Effector memory CD4-positive, alpha-beta T cell (primary cell): ENCODE results near the gene DENND5A.
A peak's percentile ranks its signal among the peaks of the same experiment; 100 is the strongest.

Source experiments
- DNase-seq, 3 donors: peaks; one replicate each; pipeline ENCODE4 v3.0.0-alpha.2; 2020
- H3K27ac ChIP-seq: 2 replicates; pipeline ENCODE4 v1.7.0; 2013; ENCODE audit warnings: mild to moderate bottlenecking, low read length, moderate library complexity; ENCODE audit not compliant: insufficient read depth, poor library complexity, severe bottlenecking
- H3K27me3 ChIP-seq: replicated peaks from 2 replicates; pipeline ENCODE4 v1.7.0; 2013; ENCODE audit warnings: mild to moderate bottlenecking, low read length; ENCODE audit not compliant: insufficient read depth, control insufficient read depth, poor library complexity, severe bottlenecking
- H3K36me3 ChIP-seq: 2 replicates; pipeline ENCODE4 v1.7.0; 2013; ENCODE audit warnings: mild to moderate bottlenecking, low read length, moderate library complexity; ENCODE audit not compliant: control insufficient read depth, insufficient read depth
- H3K4me1 ChIP-seq: 2 replicates; pipeline ENCODE4 v1.7.0; 2013; ENCODE audit warnings: low read length, mild to moderate bottlenecking; ENCODE audit not compliant: control insufficient read depth, insufficient read depth, poor library complexity, severe bottlenecking
- H3K4me3 ChIP-seq: 2 replicates; pipeline ENCODE4 v1.7.0; 2013; ENCODE audit warnings: low read length, low read depth, mild to moderate bottlenecking; ENCODE audit not compliant: insufficient read depth, poor library complexity, severe bottlenecking
- H3K9me3 ChIP-seq: 2 replicates; pipeline ENCODE4 v1.7.0; 2013; ENCODE audit warnings: mild to moderate bottlenecking, low read length, moderate library complexity; ENCODE audit not compliant: control insufficient read depth

DENND5A gene

GRCh38 chr11:9144828-9145227, 120.3 kb downstream of the DENND5A start:
- Histone ChIP-seq H3K27me3 (no peaks in the 10 kb centered on the region), H3K9me3 (no peaks in the 10 kb centered on the region), H3K36me3 (peaks cover 84% of the 10 kb centered on the region), H3K27ac (no peak overlapping the region), H3K4me1 (no peaks in the 10 kb centered on the region), H3K4me3 (no peak overlapping the region)
- no peak for DNase-seq

GRCh38 chr11:9143721-9144120, 121.4 kb downstream of the DENND5A start:
- DNase-seq = no peak
- no peak overlapping the region for H3K27ac ChIP-seq
- H3K4me3 ChIP-seq = no peak overlapping the region
- peaks cover 81% of the 10 kb centered on the region for H3K36me3 ChIP-seq
- H3K27me3 ChIP-seq = no peaks in the 10 kb centered on the region
- peaks cover under 1% of the 10 kb centered on the region for H3K4me1 ChIP-seq
- H3K9me3 ChIP-seq = no peaks in the 10 kb centered on the region

GRCh38 chr11:9142732-9143131, 122.4 kb downstream of the DENND5A start:
- peaks cover 5% of the 10 kb centered on the region for H3K4me1 ChIP-seq
- no peaks in the 10 kb centered on the region for H3K9me3 ChIP-seq
- no peak for DNase-seq
- H3K4me3 ChIP-seq = no peak overlapping the region
- H3K36me3 ChIP-seq = peaks cover 74% of the 10 kb centered on the region
- no peak overlapping the region for H3K27ac ChIP-seq
- no peaks in the 10 kb centered on the region for H3K27me3 ChIP-seq

- H3K27me3 ChIP-seq = no peaks in the 10 kb centered on the region
- H3K36me3 ChIP-seq = peaks cover 61% of the 10 kb centered on the region
- H3K4me1 ChIP-seq = peaks cover 11% of the 10 kb centered on the region
- no peak for DNase-seq
- H3K9me3 ChIP-seq = no peaks in the 10 kb centered on the region
- no peak overlapping the region for H3K27ac ChIP-seq
- no peak overlapping the region for H3K4me3 ChIP-seq
Observed at GRCh38 chr11:9141186-9141585, 124.0 kb downstream of the DENND5A start.

GRCh38 chr11:9139628-9140357, 125.4 kb downstream of the DENND5A start:
- Histone ChIP-seq H3K4me1 (peaks cover 11% of the 10 kb centered on the region), H3K36me3 (peaks cover 47% of the 10 kb centered on the region), H3K9me3 (no peaks in the 10 kb centered on the region), H3K4me3 (no peak overlapping the region), H3K27me3 (no peaks in the 10 kb centered on the region), H3K27ac (peak overlapping the region; percentile 1)
- DNase-seq = no peak

GRCh38 chr11:9138612-9139579, 126.3 kb downstream of the DENND5A start:
- Histone ChIP-seq H3K4me1 (peaks cover 11% of the 10 kb centered on the region), H3K27ac (peak overlapping the region; percentile 50), H3K36me3 (peaks cover 38% of the 10 kb centered on the region), H3K9me3 (no peaks in the 10 kb centered on the region), H3K27me3 (no peaks in the 10 kb centered on the region), H3K4me3 (no peak overlapping the region)
- DNase-seq = peak in 1 of 3 donors; percentile 7

- Histone ChIP-seq H3K27me3 (no peaks in the 10 kb centered on the region), H3K4me3 (no peak overlapping the region), H3K4me1 (peaks cover 11% of the 10 kb centered on the region), H3K27ac (no peak overlapping the region), H3K36me3 (peaks cover 30% of the 10 kb centered on the region), H3K9me3 (no peaks in the 10 kb centered on the region)
- no peak for DNase-seq
Observed at GRCh38 chr11:9138133-9138453, 127.1 kb downstream of the DENND5A start.

- H3K9me3 ChIP-seq = no peaks in the 10 kb centered on the region
- no peaks in the 10 kb centered on the region for H3K27me3 ChIP-seq
- no peak overlapping the region for H3K4me3 ChIP-seq
- DNase-seq = peak; percentile 13 to 43 (median 37)
- peaks cover 25% of the 10 kb centered on the region for H3K36me3 ChIP-seq
- no peak overlapping the region for H3K27ac ChIP-seq
- H3K4me1 ChIP-seq = peaks cover 11% of the 10 kb centered on the region
Observed at GRCh38 chr11:9137293-9138132, 127.6 kb downstream of the DENND5A start.

GRCh38 chr11:9136741-9137140, 128.4 kb downstream of the DENND5A start:
- no peak for DNase-seq
- Histone ChIP-seq H3K27ac (no peak overlapping the region), H3K36me3 (peaks cover 17% of the 10 kb centered on the region), H3K4me3 (no peak overlapping the region), H3K27me3 (no peaks in the 10 kb centered on the region), H3K4me1 (peaks cover 11% of the 10 kb centered on the region), H3K9me3 (no peaks in the 10 kb centered on the region)
